ENCODE results near the gene EPB41.
"Not testable (repeated sequence)": the region's sequence is repeated elsewhere in the genome, so short reads cannot be mapped to it uniquely, and the experiment has no call there.

Gene EPB41

DNA sequence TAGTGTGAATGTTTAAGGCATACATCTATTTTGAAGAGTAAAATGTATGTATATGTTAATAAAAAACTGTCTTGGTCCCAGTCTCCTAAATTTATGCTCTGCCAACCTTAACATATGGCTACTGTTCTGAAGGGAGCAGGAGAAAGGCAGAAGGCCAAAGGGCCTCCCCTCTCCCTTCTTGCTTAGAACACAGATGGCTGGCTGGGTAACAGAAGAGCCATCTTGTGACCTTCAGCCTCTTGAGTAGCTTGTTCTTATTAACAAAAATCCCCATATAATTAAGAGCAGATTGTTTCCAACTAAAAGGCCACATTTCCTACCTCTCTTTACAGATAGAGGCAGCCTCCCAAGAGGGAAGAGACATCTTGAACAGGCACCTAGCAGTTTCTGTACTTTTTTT lies 36.1 kb downstream of the EPB41 start:
- in situ Hi-C loops (cut with MboI; ENCODE audit: low sequenced_read_pairs, unreplicated experiment): no loop called here
- no peak for DNase-seq (ENCODE audit: low spot score)
- TF ChIP-seq, protein P1, sequence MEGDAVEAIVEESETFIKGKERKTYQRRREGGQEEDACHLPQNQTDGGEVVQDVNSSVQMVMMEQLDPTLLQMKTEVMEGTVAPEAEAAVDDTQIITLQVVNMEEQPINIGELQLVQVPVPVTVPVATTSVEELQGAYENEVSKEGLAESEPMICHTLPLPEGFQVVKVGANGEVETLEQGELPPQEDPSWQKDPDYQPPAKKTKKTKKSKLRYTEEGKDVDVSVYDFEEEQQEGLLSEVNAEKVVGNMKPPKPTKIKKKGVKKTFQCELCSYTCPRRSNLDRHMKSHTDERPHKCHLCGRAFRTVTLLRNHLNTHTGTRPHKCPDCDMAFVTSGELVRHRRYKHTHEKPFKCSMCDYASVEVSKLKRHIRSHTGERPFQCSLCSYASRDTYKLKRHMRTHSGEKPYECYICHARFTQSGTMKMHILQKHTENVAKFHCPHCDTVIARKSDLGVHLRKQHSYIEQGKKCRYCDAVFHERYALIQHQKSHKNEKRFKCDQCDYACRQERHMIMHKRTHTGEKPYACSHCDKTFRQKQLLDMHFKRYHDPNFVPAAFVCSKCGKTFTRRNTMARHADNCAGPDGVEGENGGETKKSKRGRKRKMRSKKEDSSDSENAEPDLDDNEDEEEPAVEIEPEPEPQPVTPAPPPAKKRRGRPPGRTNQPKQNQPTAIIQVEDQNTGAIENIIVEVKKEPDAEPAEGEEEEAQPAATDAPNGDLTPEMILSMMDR (IDR thresholded peaks at IDR 0.05; ENCODE audit: borderline replicate concordance, control extremely low read depth, extremely low read depth, insufficient read depth, missing control alignments): no peak

DNA sequence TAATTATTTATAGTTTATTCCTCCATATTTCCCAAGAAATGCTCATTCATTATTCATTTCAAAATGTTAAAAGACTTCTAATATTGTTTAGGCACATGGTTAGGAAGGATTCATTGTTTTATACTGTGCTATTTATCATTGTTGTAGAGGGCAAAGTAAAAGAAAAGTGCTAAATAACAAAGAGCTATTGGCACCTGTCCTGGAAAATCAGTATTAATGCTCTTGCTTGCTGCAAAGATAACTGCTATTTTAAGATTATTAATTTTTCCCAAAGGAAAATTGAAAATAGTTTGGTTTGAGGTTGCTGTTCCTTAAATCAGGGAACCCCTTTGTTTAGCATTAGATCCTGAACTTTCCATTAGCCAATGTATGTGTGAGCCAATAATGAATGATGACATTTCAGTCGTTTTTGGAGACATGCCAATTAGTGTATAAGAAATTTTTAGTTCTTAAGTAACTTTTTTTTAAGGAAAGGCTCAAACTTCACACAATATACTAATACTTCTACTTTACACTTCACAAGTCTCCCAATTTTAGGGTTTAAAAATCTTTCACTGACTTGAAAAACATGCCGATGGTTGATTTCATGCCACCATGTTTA lies 39.9 kb downstream of the EPB41 start:
- TF ChIP-seq, protein P1 (IDR thresholded peaks at IDR 0.05; ENCODE audit: borderline replicate concordance, control extremely low read depth, extremely low read depth, insufficient read depth, missing control alignments): no peak
- in situ Hi-C loops (cut with MboI; ENCODE audit: low sequenced_read_pairs, unreplicated experiment): no loop called here
- DNase-seq (ENCODE audit: low spot score): no peak

DNA sequence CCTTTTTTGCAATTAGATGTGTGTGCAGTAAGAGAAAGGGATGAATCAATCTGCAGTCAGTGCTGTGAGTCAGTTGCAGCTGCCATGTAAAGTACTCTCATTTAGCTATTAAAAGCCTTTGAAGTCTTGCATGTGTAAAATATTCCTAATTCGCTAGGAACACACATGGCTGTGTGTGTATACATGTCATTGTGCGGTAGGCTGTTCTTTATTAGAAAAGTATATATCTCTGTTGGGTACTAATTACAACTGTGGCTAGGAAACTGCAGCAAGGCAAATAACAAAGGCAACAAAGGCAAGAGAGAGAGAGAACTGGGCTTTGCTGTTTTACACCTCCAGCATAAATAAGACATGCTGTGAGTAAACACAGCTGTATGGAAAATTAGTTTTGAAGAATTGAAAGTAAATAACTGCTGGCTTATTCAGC lies 41.7 kb downstream of the EPB41 start:
- in situ Hi-C loops (cut with MboI; ENCODE audit: low sequenced_read_pairs, unreplicated experiment): no loop called here
- TF ChIP-seq, protein P1 (IDR thresholded peaks at IDR 0.05; ENCODE audit: borderline replicate concordance, control extremely low read depth, extremely low read depth, insufficient read depth, missing control alignments): no peak
- no peak for DNase-seq (ENCODE audit: low spot score)

DNA sequence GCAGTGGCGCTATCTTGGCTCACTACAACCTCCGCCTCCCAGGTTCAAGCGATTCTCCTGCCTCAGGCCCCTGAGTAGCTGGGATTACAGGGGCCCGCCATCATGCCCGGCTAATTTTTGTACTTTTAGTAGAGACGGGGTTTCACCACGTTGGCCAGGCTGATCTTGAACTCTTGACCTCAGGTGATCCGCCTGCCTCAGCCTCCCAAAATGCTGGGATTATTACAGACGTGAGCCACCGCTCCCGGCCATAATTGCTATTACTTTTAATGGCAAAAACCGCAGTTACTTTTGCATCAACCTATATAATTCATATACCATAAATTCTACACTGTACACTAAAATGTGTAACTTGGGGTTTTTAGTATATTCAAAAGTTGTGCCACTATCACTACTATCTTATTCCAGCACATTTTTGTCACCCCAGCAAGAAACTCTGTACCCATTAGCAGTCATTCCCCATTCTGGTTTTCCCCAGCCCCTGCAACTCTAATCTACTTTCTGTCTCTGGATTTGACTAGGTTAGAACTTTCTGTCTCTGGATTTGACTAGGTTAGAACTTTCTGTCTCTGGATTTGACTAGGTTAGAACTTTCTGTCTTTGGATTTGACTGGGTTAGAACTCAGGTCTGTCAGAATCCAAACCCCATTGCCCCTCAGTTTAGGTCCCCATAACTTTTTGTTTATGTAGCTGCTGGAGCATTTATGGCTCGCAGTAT lies 47.9 kb downstream of the EPB41 start:
- in situ Hi-C loops (cut with MboI; ENCODE audit: low sequenced_read_pairs, unreplicated experiment); DNase-seq (ENCODE audit: low spot score): not testable (repeated sequence)

DNA sequence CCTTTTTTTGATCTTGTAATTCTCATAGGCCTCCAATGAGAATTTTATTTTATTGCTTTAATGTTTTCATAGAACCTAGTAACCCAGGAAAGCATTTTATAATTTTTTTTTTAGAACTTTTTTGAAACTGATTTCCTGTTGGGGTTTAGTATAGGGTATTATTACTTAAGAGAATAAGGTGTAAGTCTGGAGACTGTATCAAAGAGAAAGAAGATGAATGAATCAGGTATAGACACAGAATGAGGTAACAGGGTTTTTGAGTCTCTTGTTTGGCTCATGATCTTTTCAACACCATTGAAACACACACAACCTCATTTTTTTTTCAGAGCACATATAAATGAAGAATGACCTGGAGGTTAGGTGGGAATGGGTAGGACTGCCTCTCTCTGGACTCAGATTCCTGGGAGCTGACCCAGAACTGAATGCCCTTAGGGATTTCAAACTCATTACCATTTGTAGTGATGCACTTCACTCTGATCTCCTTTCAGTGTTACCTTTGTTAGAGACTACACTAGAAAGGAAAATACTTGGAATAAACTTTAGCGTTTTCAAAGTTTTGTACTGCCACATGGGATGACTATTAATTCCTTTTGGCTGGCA lies 51.0 kb downstream of the EPB41 start:
- TF ChIP-seq, protein P1 (IDR thresholded peaks at IDR 0.05; ENCODE audit: borderline replicate concordance, control extremely low read depth, extremely low read depth, insufficient read depth, missing control alignments): no peak
- in situ Hi-C loops (cut with MboI; ENCODE audit: low sequenced_read_pairs, unreplicated experiment): no loop called here
- no peak for DNase-seq (ENCODE audit: low spot score)

DNA sequence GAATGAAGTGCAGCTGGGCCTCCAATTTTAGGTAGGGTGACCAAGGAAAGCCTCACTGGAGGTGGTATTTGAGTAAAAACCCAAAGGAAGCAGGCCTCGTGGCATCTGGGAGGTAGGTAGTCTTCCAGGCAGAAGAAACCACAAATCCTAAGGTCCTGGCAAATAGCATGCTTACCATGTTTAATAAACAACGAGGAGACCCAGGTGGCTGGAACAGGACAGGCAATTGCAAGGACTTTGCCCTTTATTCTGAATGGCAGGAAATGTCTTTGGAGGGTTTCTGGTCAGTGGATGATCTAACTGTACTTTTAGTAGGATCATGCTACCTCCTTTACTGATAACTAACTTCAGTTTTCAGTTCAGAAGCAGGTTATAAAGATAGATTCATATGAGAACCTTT lies 52.2 kb downstream of the EPB41 start:
- DNase-seq (ENCODE audit: low spot score): no peak
- in situ Hi-C loops (cut with MboI; ENCODE audit: low sequenced_read_pairs, unreplicated experiment): no loop called here
- TF ChIP-seq, protein P1 (IDR thresholded peaks at IDR 0.05; ENCODE audit: borderline replicate concordance, control extremely low read depth, extremely low read depth, insufficient read depth, missing control alignments): no peak

All from GM13976 (cell line).